Transverse colon (tissue), 4 donors: ENCODE results near the gene GLI3. TPM values are rescaled to one million over a fixed set of nuclear protein-coding genes. Genes with fewer than 3 reads are reported as not detected.

Experiments
- DNase-seq: peaks from one replicate; pipeline ENCODE4 v3.0.0-alpha.2; 2019
- H3K27ac ChIP-seq, 4 donors: fragments of 200-600 bp; sonication (generic); 2 replicates each; pipeline ENCODE4 v1.5.1; 2016 to 2018; ENCODE audit warnings: inconsistent platforms in 4 of 4
- H3K27me3 ChIP-seq: fragments of 200-600 bp; sonication (generic); 2 replicates; pipeline ENCODE4 v1.5.1; 2017; ENCODE audit warnings: inconsistent platforms
- H3K36me3 ChIP-seq, 4 donors: fragments of 200-600 bp; sonication (generic); 2 replicates each; pipeline ENCODE4 v1.5.1; 2017 to 2019; ENCODE audit warnings: inconsistent platforms in 4 of 4
- H3K4me1 ChIP-seq, 4 donors: fragments of 200-600 bp; sonication (generic); 2 replicates each; pipeline ENCODE4 v1.5.1; 2017 to 2020; ENCODE audit warnings: inconsistent platforms in 4 of 4
- H3K4me3 ChIP-seq, 4 donors: fragments of 200-600 bp; sonication (generic); 1 replicate in 1 of 4; 2 replicates in 3 of 4; pipeline versions ENCODE4 v1.5.1 to v1.6.1; 2017 to 2019; ENCODE audit warnings: inconsistent platforms in 4 of 4
- H3K9me3 ChIP-seq, 2 donors: fragments of 200-600 bp; sonication (generic); 2 replicates each; pipeline ENCODE4 v1.5.1; 2017 to 2019; ENCODE audit warnings: inconsistent platforms in 2 of 2
- CTCF ChIP-seq, 5 experiments: fragments of 200-600 bp in 3 of 5; fragments of 450-650 bp in 2 of 5; sonication (generic) in 3 of 5; IDR thresholded peaks; 1 replicate in 2 of 5; 2 replicates in 3 of 5; pipeline ENCODE4 v1.5.1; 2016 to 2017; ENCODE audit warnings: antibody characterized with exemption in 5 of 5, inconsistent platforms in 3 of 5, mild to moderate bottlenecking in 2 of 5, moderate library complexity in 1 of 5
- EP300 ChIP-seq: sonication (generic); formaldehyde crosslinking; IDR thresholded peaks from one replicate; pipeline ENCODE4 v1.6.1; 2017; ENCODE audit warnings: antibody characterized with exemption, low read depth
- POLR2A ChIP-seq: fragments of 450-650 bp; IDR thresholded peaks from one replicate; pipeline ENCODE4 v1.6.1; 2016; ENCODE audit warnings: antibody characterized with exemption, mild to moderate bottlenecking, moderate library complexity
- POLR2AphosphoS5 ChIP-seq, 3 donors: sonication (generic); formaldehyde crosslinking; IDR thresholded peaks; one replicate each; pipeline ENCODE4 v1.6.1; 2016; ENCODE audit warnings: antibody characterized with exemption in 3 of 3
- WGBS, 2 donors: methylation state at CpG; one replicate each; pipeline ENCODE4 v1.1.5; 2018; ENCODE audit warnings: low coverage in 1 of 2; 5-methylcytosine and 5-hydroxymethylcytosine counted together
- in situ Hi-C, 4 donors: fragments of 200-750 bp; cut with MboI; loops; one replicate each; pipeline versions ENCODE4 v1.15.0 to v1.15.1; 2017; ENCODE audit warnings: low sequenced_read_pairs in 3 of 4, low pct_ligation_motif_present in 1 of 4, low pct_unique_long_range_greater_than_20kb in 1 of 4
- intact Hi-C: fragments of 100-400 bp; cut with DNase I; formaldehyde crosslinking; loops from one replicate; pipeline ENCODE4 v1.15.1; 2023; ENCODE audit warnings: low total_unique reads
- total RNA-seq, 4 donors: library from RNA; depleted of rRNA; stranded (reverse); fragments of >200 nt; gene quantifications; one replicate each; pipeline ENCODE4 v1.1.0, GENCODE V29; 2016

The GLI3 gene
- total RNA-seq, 4 donors from 2014 or later: 3.7 to 41.1 (median 5.3) TPM

DNA sequence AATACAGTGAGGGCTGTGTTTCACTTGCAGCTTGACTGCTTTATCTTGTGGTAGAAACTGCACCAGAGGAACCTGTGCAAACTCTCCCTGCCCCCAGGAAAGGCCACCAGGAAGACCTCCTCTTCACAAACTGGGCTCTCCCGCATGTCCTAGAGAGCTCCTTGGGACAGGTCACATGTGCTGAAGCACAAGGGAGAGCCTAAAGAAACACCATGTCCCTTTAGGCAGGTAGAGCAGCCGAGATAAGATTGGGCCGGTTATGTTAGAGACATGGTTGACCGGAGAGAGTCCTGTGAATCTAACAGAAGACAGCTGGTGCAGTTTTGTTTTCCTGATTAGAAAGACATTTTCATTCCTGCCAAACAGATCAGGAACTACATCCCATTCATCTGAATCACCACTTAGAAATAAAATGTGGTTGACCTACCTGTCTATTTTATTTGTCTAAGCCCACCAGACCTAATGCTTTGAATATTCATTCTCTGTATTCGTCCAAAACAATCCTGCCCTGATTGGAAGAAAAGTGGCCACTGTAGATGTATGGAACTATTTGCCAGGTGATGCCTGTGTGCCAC lies 224.1 kb downstream of the GLI3 start:
- H3K27me3 ChIP-seq: no peaks in the 10 kb centered on the region
- TF ChIP-seq POLR2A (no peak), POLR2AphosphoS5 (IDR thresholded peaks at IDR 0.05) (no peak), CTCF (IDR thresholded peaks at IDR 0.05) (no peak), EP300 (no peak)
- DNase-seq: no peak
- no peak overlapping the region for H3K4me3 ChIP-seq
- no peaks in the 10 kb centered on the region for H3K9me3 ChIP-seq
- in situ Hi-C loops: no loop called here
- no peak overlapping the region for H3K27ac ChIP-seq
- intact Hi-C loops: no loop called here
- WGBS, 2 donors: 73 to 84% methylated on average over 3 to 5 of the region's 5 CpGs
- H3K4me1 ChIP-seq: peaks cover 0 to 8% (median 4%) of the 10 kb centered on the region in 4 donors
- no peaks in the 10 kb centered on the region for H3K36me3 ChIP-seq

- DNase-seq: no peak
- intact Hi-C loops (no loop called here), in situ Hi-C loops (no loop called here)
- no peaks in the 10 kb centered on the region for H3K36me3 ChIP-seq
- no peaks in the 10 kb centered on the region for H3K9me3 ChIP-seq
- no peak overlapping the region for H3K4me3 ChIP-seq
- 63 to 85% methylated on average over 1 to 3 of the region's 3 CpGs for WGBS, 2 donors
- H3K27ac ChIP-seq: no peak overlapping the region
- H3K27me3 ChIP-seq: no peaks in the 10 kb centered on the region
- H3K4me1 ChIP-seq: peaks cover 0 to 2% (median 1%) of the 10 kb centered on the region in 4 donors
- TF ChIP-seq CTCF (IDR thresholded peaks at IDR 0.05): no peak
- no peak for TF ChIP-seq POLR2A
- no peak for TF ChIP-seq EP300
- TF ChIP-seq POLR2AphosphoS5 (IDR thresholded peaks at IDR 0.05): no peak
Observed at GRCh38 chr7:42012313-42012712, 224.7 kb downstream of the GLI3 start.

DNA sequence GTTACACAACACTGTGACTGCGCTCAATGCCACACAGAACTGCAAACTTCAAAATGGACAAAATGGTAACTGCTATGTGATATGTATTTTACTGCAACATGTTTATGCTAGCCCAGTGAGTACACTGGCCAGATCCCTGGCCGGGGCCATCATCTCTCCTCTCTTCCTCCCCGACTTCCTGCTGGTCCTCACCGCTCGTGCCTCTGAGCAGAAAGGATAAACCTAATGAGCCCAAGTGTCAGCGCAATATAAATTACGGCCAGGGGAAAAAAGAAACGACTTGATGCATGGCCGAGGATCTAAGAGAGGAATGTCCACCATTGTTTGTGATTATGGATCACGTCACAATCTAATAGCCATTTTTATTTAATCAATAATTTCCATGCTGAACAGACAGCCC lies 225.2 kb downstream of the GLI3 start:
- no peak for DNase-seq
- Histone ChIP-seq H3K27ac (no peak overlapping the region), H3K36me3 (no peaks in the 10 kb centered on the region), H3K27me3 (no peaks in the 10 kb centered on the region), H3K4me1 (no peaks in the 10 kb centered on the region), H3K4me3 (no peak overlapping the region), H3K9me3 (no peaks in the 10 kb centered on the region)
- intact Hi-C loops (no loop called here), in situ Hi-C loops (no loop called here)
- 83 to 84% methylated on average over 4 to 10 of the region's 10 CpGs for WGBS, 2 donors
- no peak for TF ChIP-seq POLR2AphosphoS5 (IDR thresholded peaks at IDR 0.05)
- no peak for TF ChIP-seq POLR2A
- no peak for TF ChIP-seq CTCF (IDR thresholded peaks at IDR 0.05)
- TF ChIP-seq EP300: no peak

DNA sequence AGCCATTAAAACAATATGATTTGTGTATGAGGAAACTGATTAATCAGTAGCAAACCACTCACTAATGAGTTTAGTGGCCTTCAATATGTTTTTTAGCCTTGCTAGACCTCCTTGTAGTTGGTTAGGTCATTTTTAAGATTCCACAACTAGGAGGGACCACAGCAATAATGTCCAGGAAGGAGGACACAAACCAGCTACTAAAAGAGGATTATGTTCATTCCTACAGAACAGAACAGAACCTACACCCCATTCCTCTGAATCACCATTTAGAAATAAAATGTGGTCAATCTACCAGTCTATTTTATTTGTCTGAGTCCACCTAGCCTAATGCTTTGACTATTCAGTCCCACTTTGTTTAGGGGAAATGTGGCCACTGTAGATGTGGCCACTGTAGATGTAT lies 226.3 kb downstream of the GLI3 start:
- Histone ChIP-seq H3K36me3 (no peaks in the 10 kb centered on the region), H3K9me3 (no peaks in the 10 kb centered on the region), H3K4me3 (no peak overlapping the region), H3K27ac (no peak overlapping the region), H3K4me1 (no peaks in the 10 kb centered on the region), H3K27me3 (no peaks in the 10 kb centered on the region)
- intact Hi-C loops: no loop called here
- DNase-seq: no peak
- no peak for TF ChIP-seq POLR2AphosphoS5 (IDR thresholded peaks at IDR 0.05)
- in situ Hi-C loops: no loop called here

DNA sequence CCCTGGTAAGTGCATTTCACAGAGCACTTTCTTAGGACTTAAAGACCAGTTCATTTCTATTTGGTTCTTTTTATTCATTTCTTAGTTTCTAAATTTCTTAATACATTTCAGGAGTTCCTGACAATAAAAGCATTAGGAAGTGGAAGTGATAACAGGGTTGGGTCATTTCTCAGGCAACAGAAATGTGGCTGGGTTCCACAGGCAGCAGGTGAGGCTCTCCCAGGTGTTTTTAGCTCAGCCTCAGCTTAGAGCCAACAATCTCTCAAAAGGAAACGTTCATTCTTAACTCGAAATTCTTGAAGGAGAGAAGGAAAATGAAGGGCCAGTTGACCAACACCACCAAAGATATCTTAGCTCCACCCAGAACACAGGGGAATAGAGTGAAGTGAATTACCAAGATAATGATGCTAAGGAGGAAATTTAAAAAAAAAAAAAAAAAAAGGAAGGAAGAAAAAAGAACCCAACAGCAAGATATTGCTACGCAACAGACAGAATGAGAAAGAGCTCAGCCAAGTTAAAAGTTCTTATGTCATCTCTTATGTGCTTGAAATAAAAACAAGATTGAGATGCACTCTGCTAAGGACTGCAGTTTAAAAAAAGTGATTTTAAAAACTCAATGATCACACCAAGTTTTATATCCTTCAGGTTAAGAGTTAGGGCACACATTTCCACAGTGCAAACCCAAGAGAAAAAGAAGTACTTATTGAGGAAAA lies 230.1 kb downstream of the GLI3 start:
- Histone ChIP-seq H3K9me3 (no peaks in the 10 kb centered on the region), H3K4me1 (no peaks in the 10 kb centered on the region), H3K36me3 (no peaks in the 10 kb centered on the region), H3K27ac (no peak overlapping the region), H3K4me3 (no peak overlapping the region), H3K27me3 (no peaks in the 10 kb centered on the region)
- intact Hi-C loops: no loop called here
- TF ChIP-seq POLR2A (no peak), EP300 (no peak), POLR2AphosphoS5 (IDR thresholded peaks at IDR 0.05) (no peak), CTCF (IDR thresholded peaks at IDR 0.05) (no peak)
- no peak for DNase-seq
- in situ Hi-C loops: no loop called here
- WGBS, 2 donors: 41 to 55% methylated on average over 3 of the region's 3 CpGs
